ENCODE results near the gene PCF11.
"Not testable (repeated sequence)": the region's sequence is repeated elsewhere in the genome, so short reads cannot be mapped to it uniquely, and the experiment has no call there.

Gene PCF11, protein sequence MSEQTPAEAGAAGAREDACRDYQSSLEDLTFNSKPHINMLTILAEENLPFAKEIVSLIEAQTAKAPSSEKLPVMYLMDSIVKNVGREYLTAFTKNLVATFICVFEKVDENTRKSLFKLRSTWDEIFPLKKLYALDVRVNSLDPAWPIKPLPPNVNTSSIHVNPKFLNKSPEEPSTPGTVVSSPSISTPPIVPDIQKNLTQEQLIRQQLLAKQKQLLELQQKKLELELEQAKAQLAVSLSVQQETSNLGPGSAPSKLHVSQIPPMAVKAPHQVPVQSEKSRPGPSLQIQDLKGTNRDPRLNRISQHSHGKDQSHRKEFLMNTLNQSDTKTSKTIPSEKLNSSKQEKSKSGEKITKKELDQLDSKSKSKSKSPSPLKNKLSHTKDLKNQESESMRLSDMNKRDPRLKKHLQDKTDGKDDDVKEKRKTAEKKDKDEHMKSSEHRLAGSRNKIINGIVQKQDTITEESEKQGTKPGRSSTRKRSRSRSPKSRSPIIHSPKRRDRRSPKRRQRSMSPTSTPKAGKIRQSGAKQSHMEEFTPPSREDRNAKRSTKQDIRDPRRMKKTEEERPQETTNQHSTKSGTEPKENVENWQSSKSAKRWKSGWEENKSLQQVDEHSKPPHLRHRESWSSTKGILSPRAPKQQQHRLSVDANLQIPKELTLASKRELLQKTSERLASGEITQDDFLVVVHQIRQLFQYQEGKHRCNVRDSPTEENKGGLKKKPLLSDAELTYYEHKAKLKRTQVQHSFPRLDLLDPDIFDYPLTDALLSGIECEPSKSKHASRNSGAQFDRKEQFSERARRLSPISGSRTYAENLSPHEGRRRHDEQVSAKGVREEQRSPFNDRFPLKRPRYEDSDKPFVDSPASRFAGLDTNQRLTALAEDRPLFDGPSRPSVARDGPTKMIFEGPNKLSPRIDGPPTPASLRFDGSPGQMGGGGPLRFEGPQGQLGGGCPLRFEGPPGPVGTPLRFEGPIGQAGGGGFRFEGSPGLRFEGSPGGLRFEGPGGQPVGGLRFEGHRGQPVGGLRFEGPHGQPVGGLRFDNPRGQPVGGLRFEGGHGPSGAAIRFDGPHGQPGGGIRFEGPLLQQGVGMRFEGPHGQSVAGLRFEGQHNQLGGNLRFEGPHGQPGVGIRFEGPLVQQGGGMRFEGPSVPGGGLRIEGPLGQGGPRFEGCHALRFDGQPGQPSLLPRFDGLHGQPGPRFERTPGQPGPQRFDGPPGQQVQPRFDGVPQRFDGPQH (N-terminal part only)

DNA sequence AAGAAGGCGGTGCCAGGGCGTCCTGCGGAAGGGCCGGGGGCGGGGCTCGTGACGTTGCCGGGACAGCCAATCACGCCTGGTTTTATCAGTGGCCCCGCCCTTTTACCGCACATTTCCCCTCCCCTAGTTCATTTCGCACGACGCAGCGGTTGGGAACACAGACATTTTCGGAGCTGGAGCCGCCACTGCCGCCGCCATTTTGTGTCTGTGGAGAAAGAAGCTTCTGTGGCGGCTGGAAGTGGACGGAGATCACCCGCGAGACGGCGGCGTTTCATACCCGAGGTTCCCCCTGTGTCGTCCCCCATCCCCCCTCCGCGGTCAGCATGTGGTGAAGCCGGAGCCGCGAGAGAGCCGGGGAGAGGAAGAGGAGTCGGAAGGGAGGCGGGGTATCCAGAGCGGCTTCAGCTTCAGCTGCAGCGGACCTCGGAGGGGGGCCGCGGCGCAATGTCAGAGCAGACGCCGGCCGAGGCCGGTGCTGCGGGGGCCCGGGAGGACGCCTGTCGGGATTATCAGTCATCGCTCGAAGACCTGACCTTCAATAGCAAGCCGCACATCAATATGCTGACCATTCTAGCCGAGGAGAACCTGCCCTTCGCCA, at the start of gene PCF11:
Gene PCF11 (plus strand): TSS at position 136 of the 598 bp plus-strand sequence. CDS start 309 bp downstream, at position 445.
- no peak for DNase-seq

DNA sequence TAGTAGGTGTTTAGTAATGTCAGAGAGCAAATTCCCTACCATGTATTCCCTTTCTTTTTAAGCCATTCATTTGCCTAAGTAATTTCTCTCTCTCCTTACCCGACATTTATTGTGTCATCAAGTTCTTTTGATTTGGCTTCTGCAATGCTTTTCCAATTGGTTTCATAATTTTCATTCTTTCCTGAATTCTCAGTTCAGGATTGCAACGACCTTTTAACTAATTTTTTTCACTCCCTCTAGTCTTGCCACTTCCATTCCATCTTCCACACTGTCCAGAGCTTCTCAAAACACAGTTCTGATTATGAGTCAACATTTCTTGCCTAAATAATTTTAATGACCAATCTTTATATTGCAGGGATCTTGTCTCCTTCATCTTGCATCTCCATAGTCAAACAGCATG, 44.0 kb upstream of the PCF11 start:
- no peak for DNase-seq

DNA sequence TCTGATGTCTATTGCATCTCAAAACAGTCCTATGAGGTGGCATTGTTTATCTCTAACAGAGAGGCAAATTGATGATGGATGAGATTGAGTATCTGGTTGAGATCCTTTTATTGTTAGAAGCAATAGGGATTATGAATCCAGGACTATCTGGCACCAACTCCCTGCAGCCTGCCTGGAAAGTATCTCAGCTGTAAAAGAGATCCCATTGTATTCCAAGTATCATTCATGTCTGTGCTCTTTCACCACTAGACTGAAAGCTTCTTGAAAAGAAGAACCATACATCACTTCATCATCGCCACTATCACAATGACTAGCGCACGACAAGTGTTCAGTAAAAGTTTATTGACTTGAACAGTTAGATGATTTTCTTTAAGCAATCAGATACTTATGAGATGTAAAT, 41.9 kb upstream of the PCF11 start:
- DNase-seq, result no peak

DNA sequence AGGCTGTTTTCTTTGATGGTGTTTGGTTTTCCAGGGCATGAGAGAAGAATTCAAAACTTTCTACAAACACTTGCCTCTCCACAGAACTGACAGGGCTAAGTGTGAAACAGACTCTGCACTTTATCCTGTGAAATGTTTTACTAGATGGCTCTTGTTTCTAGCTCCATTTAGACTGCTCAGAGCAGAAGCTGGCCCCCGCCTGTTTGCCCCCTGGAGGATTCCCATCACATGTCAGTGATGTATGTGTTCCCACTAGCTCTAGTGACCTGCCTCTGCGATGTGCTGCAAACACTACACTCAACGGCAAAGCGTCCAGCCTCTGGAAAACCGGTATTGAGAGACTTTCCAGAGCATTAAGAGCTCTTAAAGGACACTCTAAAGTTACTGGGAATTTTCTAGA, 41.4 kb upstream of the PCF11 start:
- no peak for DNase-seq

DNA sequence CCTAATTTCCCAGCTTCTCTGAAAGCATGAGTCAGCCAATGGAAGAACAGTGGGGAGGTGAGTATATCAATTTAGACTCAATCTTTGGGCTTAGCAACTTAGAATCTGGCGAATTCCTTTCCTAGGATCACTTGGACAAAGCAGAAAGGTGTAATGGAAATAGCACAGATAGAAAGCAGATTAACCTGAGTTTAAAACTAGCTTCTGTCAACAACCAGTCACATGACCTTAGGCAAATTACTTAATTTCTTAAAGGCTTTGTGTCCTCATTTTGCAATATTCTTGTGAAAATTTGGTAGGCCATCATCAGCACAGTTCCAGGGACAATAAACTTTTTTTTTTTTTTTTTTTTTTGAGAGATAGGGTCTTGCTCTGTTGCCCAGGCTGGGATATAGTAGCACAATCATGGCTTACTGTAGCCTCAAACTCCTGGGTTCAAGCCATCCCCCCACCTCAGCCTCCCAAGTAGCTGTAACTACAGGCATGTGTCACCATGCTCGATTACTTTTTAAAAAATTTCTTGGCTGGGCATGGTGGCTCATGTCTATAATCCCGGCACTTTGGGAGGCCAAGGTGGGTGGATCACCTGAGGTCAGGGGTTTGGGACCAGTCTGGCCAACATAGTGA, 40.8 kb upstream of the PCF11 start:
- DNase-seq, result no peak

DNA sequence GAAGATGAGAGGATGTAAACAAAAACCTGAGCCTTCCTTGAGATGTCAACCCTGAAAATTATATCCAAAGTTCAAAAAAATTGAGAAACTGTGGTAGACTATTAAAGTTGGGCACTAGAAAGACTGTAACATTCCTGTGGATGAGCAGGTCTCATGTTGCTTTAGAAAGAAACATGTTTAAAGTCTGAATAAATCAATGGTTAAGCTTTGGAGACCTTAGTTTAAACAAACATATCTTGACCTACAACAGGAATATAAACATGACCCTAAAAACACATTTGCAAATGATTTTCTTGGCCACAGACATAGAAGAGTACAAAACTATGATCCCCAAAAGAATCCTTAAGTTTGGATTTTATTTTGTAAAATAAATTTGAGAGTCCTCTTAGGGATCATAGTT, 38.1 kb upstream of the PCF11 start:
- no peak for DNase-seq

DNA sequence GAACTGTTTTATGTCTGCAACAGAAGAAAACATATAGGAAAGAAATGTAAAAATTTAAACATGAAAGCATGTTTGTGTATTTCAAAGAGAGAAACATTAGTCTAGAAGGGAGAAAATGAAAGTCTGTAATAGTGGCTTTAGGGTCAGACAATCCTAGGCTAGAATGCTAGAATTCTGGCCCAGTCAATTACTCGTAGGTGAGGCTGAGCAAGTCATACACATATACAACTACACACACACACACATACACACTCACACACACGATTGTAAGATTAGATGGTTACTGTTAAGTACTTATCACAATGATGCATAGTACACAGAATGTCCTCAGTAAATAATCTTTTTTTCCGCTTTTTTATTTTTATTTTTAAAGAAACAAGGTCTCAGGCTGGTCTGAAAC, 37.7 kb upstream of the PCF11 start:
- no peak for DNase-seq

DNA sequence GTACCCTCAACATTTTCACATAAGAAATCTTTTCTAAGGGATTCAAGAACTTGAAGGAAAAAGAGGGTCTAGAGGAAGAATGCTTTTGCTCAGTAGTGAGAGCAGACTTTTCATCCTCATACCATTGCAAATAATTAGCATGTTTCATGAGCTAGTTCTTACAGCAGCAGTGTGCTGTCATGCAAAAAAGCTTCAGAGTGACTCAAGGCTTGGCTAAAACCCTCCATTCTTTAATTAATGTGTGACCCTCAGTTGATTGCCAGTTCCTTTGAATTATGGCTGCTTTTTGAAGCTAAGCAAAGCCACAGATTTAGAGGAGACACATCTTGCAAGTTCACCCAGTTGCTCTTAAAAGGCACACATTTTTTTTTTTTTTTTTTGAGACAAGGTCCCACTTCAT, 36.6 kb upstream of the PCF11 start:
- DNase-seq, result no peak

DNA sequence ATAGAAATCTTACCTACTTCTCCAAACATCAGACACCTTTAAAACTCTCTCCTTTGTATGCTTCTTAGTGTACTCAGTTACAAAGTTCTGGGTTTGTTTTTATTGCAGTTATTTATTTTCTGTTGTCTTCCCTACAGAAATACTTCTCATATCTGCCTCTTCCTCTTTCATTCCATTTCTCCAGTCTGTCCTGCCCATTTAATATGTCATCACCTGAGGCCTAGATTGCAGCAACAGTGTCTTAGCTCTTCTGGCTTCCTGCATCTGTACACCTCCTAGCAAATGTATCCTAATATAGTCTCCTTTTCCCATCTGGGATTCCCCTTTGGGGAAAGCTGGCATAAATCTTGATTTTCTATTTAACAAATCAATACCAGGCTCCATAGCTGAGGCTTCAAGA, 34.9 kb upstream of the PCF11 start:
- DNase-seq, result no peak

DNA sequence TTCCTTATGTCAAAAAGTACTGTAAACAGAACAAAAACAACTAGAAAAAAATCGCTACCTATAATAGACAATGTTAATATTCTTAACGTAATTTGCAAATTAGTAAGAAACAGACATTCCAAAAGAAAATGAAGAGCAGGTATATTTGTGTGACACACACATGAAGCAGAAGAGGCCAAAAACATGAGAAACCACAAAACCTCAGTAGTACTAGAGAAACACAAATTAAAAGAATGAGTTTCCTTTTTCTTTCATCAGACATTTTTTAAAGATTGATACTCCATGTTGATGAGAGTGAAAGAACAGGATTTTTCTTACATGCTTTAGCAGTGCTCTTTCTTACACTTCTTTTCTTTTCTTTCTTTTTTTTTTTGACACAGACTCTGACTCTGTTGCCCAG, 34.2 kb upstream of the PCF11 start:
- DNase-seq, result no peak

DNA sequence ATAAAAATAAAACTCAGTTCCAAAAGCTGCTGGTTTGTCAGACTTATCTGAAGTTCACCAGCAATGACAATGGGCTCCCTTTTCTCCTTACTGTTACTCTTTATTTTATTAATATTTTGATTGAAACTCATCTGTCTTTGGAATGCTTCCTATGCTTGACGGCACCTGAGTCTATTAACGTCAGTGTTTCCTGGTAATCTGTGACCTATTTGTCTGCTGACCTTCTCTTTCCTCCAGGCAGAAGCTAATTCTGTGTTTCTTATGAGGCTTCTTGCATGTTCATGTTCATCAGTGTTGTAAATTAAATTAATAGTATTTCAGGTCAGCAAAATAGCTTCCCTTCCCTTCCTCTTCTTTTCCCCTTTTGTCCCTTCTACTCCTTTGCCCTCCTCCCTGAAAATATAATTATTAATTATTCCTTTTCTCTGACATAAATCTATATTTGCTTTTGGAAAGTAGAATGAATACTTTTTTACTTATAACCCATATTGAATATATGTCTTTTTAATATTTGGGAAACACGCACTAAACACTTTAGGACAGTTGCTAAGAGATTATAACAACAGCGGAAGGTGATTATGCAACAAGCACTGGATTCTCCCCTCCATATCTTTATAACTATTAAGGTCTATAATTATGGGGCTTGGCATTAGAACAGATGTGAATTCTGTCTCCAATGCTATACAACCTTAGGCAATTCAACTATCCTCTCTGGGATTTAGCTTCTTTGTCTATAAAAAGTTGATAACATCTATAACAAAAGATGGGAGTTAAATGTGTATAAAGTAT, 32.1 kb upstream of the PCF11 start:
- DNase-seq, result no peak

DNA sequence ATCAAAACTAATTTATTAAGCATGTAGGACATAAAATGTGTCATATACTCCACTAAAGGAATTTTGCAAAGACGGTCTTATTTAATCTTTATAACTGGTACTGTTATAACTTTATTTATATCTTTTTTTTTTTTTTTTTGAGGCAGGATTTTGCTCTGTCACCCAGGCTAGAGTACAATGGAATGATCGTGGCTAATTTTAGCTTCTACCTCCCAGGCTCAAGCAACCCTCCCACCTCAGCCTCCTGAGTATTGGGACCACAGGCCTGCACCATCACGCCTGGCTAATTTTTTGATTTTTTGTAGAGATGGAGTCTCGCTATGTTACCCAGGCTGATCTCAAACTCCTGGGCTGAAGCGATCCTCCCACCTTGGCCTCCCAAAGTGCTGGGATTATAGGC, 31.4 kb upstream of the PCF11 start:
- DNase-seq, result no peak

DNA sequence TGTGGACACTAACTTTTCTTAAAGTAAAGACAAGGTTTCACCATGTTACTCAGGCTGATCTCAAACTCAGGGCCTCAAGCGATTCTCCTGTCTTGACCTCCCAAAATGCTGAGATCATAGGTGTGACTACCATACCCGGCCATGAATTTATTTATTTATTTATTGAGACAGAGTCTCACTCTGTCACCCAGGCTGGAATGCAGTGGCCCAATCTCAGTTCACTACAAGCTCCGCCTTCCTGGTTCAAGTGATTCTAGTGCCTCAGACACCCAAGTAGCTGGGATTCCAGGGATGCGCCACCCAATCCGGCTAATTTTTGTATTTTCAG, 29.7 kb upstream of the PCF11 start:
- DNase-seq, result no peak

DNA sequence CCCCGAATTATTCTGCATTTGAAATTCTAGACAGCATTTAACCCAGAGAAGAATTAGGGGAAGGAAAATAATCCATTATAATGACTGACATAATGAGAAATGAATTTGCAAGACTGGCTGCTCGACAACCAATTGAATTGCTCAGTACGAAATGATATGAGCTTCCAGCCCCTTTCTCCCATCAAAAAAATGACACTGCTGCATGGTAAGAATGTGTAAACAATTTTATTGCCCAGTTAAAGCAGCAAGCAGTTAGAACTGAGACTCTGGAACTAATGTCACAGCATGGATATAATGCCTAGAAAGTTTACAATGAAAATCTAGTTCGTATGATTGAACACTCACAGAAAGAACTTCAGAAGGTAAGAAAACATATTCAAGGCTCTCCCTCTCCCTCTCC, 24.7 kb upstream of the PCF11 start:
- no peak for DNase-seq

DNA sequence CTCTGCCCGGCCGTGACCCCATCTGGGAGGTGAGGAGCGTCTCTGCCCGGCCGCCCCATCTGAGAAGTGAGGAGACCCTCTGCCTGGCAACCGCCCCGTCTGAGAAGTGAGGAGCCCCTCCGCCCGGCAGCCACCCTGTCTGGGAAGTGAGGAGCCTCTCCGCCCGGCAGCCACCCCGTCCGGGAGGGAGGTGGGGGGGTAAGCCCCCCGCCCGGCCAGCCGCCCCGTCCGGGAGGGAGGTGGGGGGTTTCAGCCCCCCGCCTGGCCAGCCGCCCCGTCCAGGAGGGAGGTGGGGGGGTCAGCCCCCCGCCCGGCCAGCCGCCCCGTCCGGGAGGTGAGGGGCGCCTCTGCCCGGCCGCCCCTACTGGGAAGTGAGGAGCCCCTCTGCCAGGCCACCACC, 23.7 kb upstream of the PCF11 start:
- DNase-seq, result not testable (repeated sequence)

DNA sequence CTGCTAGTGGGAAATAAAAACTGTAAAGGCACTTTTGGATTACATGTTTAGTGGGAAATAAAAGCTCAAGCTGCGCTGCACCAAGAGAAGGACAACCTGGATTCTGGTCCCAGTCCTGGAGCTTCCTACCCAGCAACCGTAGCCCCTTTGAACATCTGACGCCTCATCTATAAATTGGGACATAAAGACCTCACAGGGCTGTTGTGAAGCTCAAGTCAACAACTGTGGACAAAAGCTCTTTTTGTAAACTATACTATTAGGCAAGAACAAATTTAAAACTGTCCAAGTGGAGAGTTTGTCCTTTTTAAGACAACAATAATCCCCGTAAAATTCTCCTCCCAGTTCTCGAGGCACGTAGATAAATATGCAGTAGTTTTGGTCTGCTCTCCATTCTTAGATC, 17.6 kb upstream of the PCF11 start:
- DNase-seq, result no peak

DNA sequence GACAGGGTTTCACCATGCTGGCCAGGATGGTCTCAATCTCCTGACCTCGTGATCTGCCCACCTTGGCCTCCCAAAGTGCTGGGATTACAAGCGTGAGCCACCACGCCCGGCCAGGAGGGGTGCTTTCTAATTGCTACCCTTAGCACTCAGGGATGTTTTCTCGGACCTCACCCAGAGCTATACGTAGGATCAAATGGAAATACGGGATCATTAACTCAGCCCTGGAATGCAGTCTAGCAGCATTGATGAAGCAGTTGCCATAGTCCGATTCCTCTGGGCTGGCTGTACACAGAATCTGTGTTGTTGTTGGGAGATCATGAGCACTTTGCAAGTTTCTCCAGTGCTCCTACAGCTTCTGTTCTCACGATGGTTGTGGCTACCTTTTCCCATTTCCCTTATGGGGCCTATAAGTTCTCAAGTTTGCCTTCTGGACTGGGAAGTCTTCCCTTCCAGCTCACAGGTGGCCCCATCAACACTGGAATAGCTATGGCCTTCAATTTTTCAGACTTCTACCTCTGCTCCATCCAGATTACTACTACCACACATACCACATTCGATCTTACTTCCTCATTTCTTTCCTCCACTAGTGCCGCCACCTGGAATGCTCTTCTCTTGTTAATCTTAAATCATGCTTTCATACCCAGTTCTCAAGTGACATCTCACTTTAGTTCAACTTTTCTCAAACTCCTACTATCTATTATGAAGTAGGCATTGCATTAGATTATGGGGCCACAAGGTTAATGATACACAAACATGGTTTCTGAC, 16.1 kb upstream of the PCF11 start:
- DNase-seq, result no peak

DNA sequence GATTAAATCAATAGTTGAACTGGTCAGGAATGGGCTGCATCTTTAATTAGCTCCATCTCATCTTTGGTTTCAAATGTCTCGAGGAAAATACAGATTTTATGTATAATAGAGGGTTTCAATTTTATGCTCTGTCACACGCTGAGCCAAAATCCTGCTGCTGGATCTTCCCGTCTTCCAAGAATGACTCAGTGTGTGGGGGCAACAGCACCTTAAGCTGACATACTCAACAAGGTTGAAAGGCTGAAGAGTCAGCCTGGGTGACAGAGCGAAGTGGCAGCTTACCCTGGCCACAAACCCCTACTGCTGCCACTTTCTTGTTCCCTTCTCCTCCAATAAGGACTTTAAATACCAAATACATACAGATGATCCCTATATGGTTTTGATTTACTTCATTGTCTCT, 9.0 kb upstream of the PCF11 start:
- DNase-seq, result no peak

DNA sequence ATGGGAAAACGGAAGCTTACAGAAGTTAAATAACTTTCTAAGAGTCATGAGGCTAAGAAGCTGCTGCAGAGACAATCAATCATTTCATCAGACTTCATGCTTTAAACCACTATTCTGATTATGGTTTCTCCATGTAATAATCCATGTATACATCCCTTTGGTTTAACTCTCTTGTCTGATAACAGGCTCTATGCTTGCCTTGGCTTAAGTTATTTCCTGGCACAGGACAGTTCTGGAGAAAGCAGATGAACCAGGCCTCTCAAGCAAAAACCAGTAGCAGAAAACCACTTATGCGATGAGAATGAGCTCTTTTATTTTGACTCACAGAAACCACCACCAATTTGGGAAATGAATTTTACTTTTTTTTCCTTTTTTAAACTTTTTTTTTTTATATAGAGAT, 6.5 kb upstream of the PCF11 start:
- no peak for DNase-seq

DNA sequence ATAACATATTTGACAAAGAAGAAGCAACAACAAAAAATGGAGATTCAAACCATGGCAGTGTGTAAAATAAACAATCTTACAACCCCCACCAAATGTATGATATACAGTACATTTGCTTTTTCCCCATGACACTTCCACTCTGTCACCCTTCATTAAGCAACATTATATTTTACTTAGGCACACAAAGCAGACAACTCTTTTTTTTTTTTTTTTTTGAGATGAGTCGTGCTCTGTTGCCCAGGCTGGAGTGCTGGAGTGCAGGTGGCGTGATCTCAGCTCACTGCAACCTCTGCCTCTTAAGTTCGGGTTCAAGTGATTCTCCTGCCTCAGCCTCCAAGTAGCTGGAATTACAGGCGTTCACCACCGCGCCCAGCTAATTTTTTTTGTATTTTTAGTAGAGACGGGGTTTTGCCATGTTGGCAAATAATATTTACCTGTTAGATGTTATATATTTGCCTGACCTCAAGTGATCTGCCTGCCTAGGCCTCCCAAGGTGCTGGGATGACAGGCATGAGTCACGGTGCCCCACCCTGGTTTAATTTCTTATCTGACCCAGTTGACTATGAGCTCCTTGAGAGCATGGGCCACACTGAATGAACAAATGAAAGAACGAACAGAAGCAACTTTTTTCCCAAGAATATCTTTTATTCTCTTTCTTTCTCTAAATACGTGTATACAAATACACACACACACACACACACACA, 5.5 kb upstream of the PCF11 start:
- DNase-seq, result no peak

All from stimulated activated CD4-positive, alpha-beta T cell treated with anti-CD3 and anti-CD28 coated beads, Interleukin-4, amount 100 ng/mL, for 24 hours (primary cell).